GM20431 (cell line): ENCODE data around the gene PDSS2.
"Not testable (repeated sequence)": the region's sequence is repeated elsewhere in the genome, so short reads cannot be mapped to it uniquely, and the experiment has no call there.

ENCODE experiments used
- in situ Hi-C: fragments of 300-500 bp; cut with MseI, MboI; formaldehyde crosslinking; loops from one replicate; pipeline ENCODE4 v1.15.0; 2020; ENCODE audit warnings: low sequenced_read_pairs; ENCODE audit not compliant: unreplicated experiment

PDSS2 gene

GRCh38 chr6:107290491-107290890 lies 168.9 kb downstream of the PDSS2 start:
- in situ Hi-C loops: no loop called here

DNA sequence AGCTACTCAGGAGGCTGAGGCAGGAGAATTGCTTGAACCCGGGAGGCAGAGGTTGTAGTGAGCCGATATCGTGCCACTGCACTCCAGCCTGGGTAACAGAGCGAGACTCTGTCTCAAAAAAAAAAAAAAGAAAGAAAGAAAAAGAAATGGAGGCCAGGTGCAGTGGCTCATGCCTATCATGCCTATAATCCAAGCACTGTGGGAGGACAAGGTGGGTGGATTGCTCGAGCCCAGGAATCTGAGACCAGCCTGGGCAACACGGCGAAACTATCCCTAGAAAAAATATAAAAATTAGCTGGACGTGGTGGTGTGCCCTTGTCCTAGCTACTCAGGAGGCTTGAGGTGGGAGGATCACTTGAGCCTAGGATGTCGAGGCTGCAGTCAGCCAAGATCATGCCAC lies 170.1 kb downstream of the PDSS2 start:
- in situ Hi-C loops: not testable (repeated sequence)

GRCh38 chr6:107285683-107286082 lies 173.7 kb downstream of the PDSS2 start:
- in situ Hi-C loops: not testable (repeated sequence)

DNA sequence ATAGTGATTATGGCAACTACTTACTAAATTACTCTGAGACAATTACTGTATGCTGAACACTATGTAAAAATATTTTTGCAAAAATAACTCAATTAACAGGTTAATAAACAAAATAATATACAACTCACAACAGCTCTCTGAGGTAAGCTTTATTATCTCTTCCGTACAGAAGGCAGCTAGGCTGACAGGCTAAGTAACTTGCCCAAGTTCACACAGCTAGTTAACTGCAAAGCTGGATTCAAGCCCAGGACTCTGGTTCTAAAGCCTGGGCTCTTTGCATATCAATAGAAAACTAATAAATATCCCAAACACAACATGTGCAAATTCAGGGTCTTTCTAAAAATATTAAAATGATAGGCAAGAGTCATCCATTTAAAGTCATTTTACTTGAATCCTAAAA lies 174.6 kb downstream of the PDSS2 start:
- in situ Hi-C loops: no loop called here

DNA sequence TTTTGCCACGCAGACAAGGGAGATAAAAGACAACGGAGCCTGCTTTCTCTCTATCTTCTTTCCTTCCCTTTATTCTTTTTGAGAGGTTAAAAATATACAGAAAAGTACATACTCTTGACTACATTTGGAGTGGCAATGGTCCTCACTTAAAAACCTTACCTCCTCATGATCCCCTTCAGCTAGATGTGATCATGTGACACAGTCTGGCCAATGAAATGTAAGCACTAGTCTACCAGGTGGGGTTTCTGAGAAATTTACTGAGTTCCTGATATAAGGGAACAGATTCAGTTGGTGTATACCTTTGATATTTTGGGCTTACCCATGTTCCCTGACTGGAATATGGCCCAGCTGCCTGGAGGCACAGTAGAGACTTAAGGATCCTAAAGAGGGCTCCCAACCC lies 178.6 kb downstream of the PDSS2 start:
- in situ Hi-C loops: no loop called here

- in situ Hi-C loops: not testable (repeated sequence)
Measured at GRCh38 chr6:107280001-107280400, 179.4 kb downstream of the PDSS2 start.

- in situ Hi-C loops: no loop called here
Measured at GRCh38 chr6:107275330-107275865, 184.0 kb downstream of the PDSS2 start.

DNA sequence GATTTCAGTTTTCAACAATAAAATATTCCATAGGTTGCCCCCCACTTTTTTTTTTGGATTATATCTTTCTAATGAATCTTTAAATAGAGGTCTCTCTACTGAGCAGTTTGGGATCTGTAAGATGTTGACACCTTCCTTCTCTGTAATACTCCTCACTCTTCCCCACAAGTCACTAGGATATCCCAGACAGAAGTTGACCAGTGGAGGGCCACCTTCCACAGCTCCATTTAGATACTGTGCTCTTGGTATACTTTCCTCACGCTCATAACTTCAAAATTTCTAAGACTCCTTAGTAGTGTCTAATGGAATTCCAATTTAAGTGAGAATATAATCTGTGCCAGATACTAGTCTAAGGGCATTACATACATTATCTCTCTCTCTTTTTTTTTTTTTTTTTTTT lies 185.1 kb downstream of the PDSS2 start:
- in situ Hi-C loops: no loop called here

DNA sequence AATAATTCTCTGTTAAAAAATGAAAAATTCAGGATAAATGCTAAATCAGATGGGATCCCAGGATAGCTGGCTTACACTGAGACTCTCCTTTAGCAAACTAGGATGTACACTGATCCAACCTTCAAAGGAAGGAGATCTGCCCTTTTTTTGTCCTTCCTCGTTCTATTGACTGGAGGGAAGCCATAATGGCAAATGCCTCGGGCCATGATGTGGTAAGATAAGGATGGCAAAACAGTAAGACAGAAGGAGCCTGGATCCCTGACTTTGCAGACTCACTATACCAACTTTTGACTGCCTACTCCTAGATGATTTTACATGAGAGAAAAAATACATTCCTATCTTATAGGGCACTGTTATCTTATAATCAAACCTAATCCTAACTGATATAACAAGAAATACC lies 187.1 kb downstream of the PDSS2 start:
- in situ Hi-C loops: no loop called here

GRCh38 chr6:107271208-107271790 lies 188.1 kb downstream of the PDSS2 start:
- in situ Hi-C loops: no loop called here

- in situ Hi-C loops: no loop called here
Measured at GRCh38 chr6:107267634-107268033, 191.7 kb downstream of the PDSS2 start.

- in situ Hi-C loops: no loop called here
Measured at GRCh38 chr6:107267006-107267405, 192.4 kb downstream of the PDSS2 start.

DNA sequence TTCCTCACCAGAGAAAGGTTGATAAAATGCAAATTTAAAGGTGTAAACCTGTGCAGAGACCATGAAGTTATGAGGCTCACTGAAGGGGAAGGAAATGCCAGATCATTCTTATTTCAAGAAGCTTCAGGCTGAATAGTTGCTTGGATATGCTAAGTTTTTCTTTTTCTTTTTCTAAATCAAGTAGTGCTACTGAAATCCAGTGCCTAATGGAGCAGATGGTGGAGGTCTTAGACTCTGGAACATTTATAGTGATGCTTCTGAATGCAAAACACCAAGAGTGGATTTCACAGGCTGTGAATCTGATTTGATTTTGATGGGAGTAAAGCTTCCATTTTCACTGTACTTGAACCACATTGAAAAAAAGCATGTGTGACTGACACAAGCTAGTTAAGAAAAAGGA lies 192.8 kb downstream of the PDSS2 start:
- in situ Hi-C loops: no loop called here

GRCh38 chr6:107264357-107264840 lies 195.0 kb downstream of the PDSS2 start:
- in situ Hi-C loops: no loop called here

DNA sequence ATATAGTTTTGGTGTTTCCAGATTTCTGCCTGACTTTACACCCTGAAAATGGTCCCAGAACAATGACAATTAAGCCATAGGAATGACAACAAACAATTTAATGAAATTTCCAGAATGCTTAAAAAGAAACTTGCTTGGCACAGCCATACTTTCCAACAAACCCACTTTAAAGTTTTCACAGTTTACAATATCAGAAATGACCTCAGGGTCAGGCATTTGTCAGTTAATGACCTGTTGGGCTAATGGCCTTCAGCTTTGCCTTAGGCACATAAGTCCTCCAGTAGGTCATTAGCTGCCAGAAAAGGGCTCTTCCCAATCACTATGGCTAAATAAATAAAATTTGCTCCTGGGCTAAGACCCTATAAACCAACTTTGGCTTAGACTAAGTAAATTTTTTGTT lies 199.4 kb downstream of the PDSS2 start:
- in situ Hi-C loops: no loop called here

DNA sequence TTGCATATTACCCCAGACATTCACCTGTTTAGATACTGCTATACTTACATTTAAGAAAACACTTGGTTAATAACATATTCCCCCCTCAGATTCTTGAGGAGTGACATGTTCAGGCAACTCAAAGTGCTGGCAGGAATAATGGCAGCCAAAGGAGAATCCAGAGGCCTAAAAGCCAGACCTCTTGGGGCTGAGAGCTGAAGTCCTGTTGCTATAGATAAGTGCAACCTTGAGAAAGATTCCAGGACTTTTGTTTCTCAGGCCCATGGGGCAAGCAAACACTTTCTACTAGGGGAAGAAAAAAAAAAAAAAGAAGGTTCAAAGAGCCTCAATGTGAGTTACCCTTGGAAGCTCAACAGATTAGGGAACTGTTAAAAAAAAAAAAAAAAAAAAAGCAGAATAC lies 211.2 kb downstream of the PDSS2 start:
- in situ Hi-C loops: no loop called here

DNA sequence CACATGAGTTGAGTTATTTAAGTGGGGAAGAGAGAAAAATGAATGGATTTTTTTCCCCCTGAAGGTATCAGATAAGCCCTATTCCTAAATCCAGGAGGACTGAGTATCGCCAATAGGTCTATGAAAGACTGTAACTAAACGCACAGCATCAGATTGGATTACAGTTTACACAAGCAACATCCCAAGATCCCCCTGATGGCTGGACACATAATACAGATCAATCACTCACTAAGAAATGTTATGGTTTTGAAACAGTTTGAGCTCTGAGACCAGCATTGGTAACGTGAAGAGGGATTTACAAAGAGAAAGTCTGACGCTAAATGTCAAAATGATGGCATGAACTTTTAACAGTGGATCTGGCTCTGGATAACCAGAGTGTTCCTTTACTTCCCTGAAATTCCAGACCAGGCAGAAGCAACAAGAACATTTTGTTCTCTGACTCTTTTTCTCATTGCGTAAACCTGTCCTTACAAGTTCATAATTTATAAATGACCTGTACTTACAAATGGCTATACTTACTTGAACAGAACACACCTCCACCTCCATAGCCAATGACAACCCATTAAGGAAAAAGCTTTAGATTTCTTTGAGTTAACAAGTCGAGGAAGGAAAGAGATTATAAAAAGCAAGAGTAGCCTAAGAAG lies 212.3 kb downstream of the PDSS2 start:
- in situ Hi-C loops: no loop called here

GRCh38 chr6:107246249-107246971 lies 213.0 kb downstream of the PDSS2 start:
- in situ Hi-C loops: no loop called here

DNA sequence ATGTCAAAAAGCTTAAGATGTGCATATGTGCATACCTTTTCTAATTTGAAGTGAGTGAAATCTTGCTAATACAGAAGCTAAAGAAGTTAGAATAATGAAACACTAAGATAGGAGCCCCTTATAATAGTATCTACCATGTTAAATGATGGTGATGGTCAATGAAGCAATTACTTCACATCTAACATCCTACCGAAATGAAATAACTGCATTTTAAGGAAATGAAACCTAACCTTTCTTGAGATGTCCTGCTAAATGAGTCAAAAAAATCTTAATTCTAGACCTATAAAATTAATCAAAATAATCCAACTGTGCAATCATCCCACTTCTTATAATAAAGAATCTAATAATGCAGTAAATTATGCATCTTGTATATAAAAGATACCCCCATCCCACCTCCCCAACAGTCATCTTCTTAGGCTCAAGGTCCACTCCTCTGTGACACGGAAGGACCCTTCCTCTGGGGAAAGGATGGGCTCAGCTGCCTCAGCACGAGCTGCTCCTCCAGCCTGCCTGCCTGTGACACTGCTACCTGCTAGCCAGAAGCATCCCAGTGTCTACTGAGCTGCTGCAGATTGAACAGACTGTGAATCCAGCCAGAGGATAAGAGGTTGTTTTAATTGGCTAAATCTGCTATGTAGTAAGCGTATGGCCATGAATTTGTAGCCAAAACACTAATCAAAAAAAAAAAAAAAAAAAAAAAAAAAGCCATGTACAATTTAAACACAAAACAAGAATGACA lies 214.5 kb downstream of the PDSS2 start:
- in situ Hi-C loops: no loop called here

GRCh38 chr6:107244082-107244741 lies 215.2 kb downstream of the PDSS2 start:
- in situ Hi-C loops: no loop called here
